Measurements from ENCODE around the gene TYRP1. TPM values are rescaled to one million over a fixed set of nuclear protein-coding genes. Genes with fewer than 3 reads are reported as not detected.

TYRP1 gene
- polyA plus RNA-seq (2013, experiment 1 of 2) = 0.04 TPM
- polyA plus RNA-seq (2013, experiment 2 of 2) = 0.03 TPM

- Histone ChIP-seq H3K4me2 (ENCODE audit: low read length) (no peak within 1 kb of the TSS), H3K9ac (ENCODE audit: low read length) (no peak within 1 kb of the TSS), H3K27me3 (ENCODE audit: insufficient read depth, low read length, poor library complexity) (no peaks in the 10 kb centered on the region), H3K4me1 (ENCODE audit: control insufficient read depth, low read depth, low read length) (no peaks in the 10 kb centered on the region), H3K36me3 (ENCODE audit: control insufficient read depth, insufficient read depth, low read length) (no peaks in the 10 kb centered on the region), H3K4ac (ENCODE audit: low read depth, low read length) (no peak within 1 kb of the TSS), H3K27ac (ENCODE audit: low read depth, low read length) (no peak within 1 kb of the TSS), H2BK120ac (ENCODE audit: low read depth, low read length) (no peak within 1 kb of the TSS), H3K23ac (ENCODE audit: low read length) (no peak within 1 kb of the TSS), H2BK15ac (replicated peaks; ENCODE audit: low read depth) (no peak within 1 kb of the TSS), H4K5ac (ENCODE audit: low read length) (no peak within 1 kb of the TSS), H3K4me3 (ENCODE audit: low read length) (no peak within 1 kb of the TSS), H4K8ac (ENCODE audit: low read depth, low read length) (no peak within 1 kb of the TSS), H2BK5ac (ENCODE audit: low read length) (no peak within 1 kb of the TSS), H3K79me2 (ENCODE audit: control insufficient read depth, insufficient read depth, low read length) (no peaks in the 10 kb centered on the region), H3K79me1 (ENCODE audit: low read length) (no peaks in the 10 kb centered on the region), H3K56ac (ENCODE audit: low read length) (no peak within 1 kb of the TSS), H3K18ac (ENCODE audit: low read length) (no peak within 1 kb of the TSS), H2AK5ac (ENCODE audit: low read length) (no peak within 1 kb of the TSS)
- no peak for DNase-seq
- no CpG with 5 or more reads among the region's 3 CpGs for whole genome bisulfite sequencing (ENCODE audit: extremely low coverage, insufficient coverage, low lambda C conversion rate)
These were observed at the start of gene TYRP1 for GRCh38 chr9:12693141-12693540. TSS of gene TYRP1 (plus strand) at chr9:12693385. CDS start at chr9:12693997, 612 bp downstream.

- no peak overlapping the region for H2AK5ac ChIP-seq (ENCODE audit: low read length)
- H3K4me2 ChIP-seq (ENCODE audit: low read length) = no peak overlapping the region
- H2BK5ac ChIP-seq (ENCODE audit: low read length) = no peak overlapping the region
- no peak overlapping the region for H3K4me3 ChIP-seq (ENCODE audit: low read length)
- H3K27me3 ChIP-seq (ENCODE audit: insufficient read depth, low read length, poor library complexity) = no peaks in the 10 kb centered on the region
- no peak overlapping the region for H3K18ac ChIP-seq (ENCODE audit: low read length)
- no peak for DNase-seq
- H3K4ac ChIP-seq (ENCODE audit: low read depth, low read length) = no peak overlapping the region
- no peaks in the 10 kb centered on the region for H3K79me2 ChIP-seq (ENCODE audit: control insufficient read depth, insufficient read depth, low read length)
- no peaks in the 10 kb centered on the region for H3K36me3 ChIP-seq (ENCODE audit: control insufficient read depth, insufficient read depth, low read length)
- no peak overlapping the region for H3K9ac ChIP-seq (ENCODE audit: low read length)
- no peak overlapping the region for H2BK120ac ChIP-seq (ENCODE audit: low read depth, low read length)
- H3K4me1 ChIP-seq (ENCODE audit: control insufficient read depth, low read depth, low read length) = no peaks in the 10 kb centered on the region
- H3K27ac ChIP-seq (ENCODE audit: low read depth, low read length) = no peak overlapping the region
- H2BK15ac ChIP-seq (replicated peaks; ENCODE audit: low read depth) = no peak overlapping the region
- H3K23ac ChIP-seq (ENCODE audit: low read length) = no peak overlapping the region
- H3K56ac ChIP-seq (ENCODE audit: low read length) = no peak overlapping the region
- no peak overlapping the region for H4K8ac ChIP-seq (ENCODE audit: low read depth, low read length)
- H3K79me1 ChIP-seq (ENCODE audit: low read length) = no peaks in the 10 kb centered on the region
- no peak overlapping the region for H4K5ac ChIP-seq (ENCODE audit: low read length)
These were observed 49.5 kb upstream of the TYRP1 start for GRCh38 chr9:12643686-12644085.

- Histone ChIP-seq H3K79me1 (ENCODE audit: low read length) (no peaks in the 10 kb centered on the region), H3K79me2 (ENCODE audit: control insufficient read depth, insufficient read depth, low read length) (no peaks in the 10 kb centered on the region), H2BK120ac (ENCODE audit: low read depth, low read length) (no peak overlapping the region), H3K4me1 (ENCODE audit: control insufficient read depth, low read depth, low read length) (no peaks in the 10 kb centered on the region), H2BK15ac (replicated peaks; ENCODE audit: low read depth) (no peak overlapping the region), H3K23ac (ENCODE audit: low read length) (no peak overlapping the region), H3K4me3 (ENCODE audit: low read length) (no peak overlapping the region), H3K18ac (ENCODE audit: low read length) (no peak overlapping the region), H4K8ac (ENCODE audit: low read depth, low read length) (no peak overlapping the region), H3K36me3 (ENCODE audit: control insufficient read depth, insufficient read depth, low read length) (no peaks in the 10 kb centered on the region), H3K4me2 (ENCODE audit: low read length) (no peak overlapping the region), H3K27me3 (ENCODE audit: insufficient read depth, low read length, poor library complexity) (no peaks in the 10 kb centered on the region), H2AK5ac (ENCODE audit: low read length) (no peak overlapping the region), H2BK5ac (ENCODE audit: low read length) (no peak overlapping the region), H3K4ac (ENCODE audit: low read depth, low read length) (no peak overlapping the region), H3K9ac (ENCODE audit: low read length) (no peak overlapping the region), H4K5ac (ENCODE audit: low read length) (no peak overlapping the region), H3K27ac (ENCODE audit: low read depth, low read length) (no peak overlapping the region), H3K56ac (ENCODE audit: low read length) (no peak overlapping the region)
- DNase-seq = no peak
- WGBS (ENCODE audit: extremely low coverage, insufficient coverage, low lambda C conversion rate) = no CpG with 5 or more reads among the region's 1 CpG
These were observed 44.3 kb upstream of the TYRP1 start for GRCh38 chr9:12648925-12649324.

- no peaks in the 10 kb centered on the region for H3K4me1 ChIP-seq (ENCODE audit: control insufficient read depth, low read depth, low read length)
- no peaks in the 10 kb centered on the region for H3K79me2 ChIP-seq (ENCODE audit: control insufficient read depth, insufficient read depth, low read length)
- H3K4me2 ChIP-seq (ENCODE audit: low read length) = no peak overlapping the region
- no peak overlapping the region for H2BK5ac ChIP-seq (ENCODE audit: low read length)
- no peak overlapping the region for H2BK15ac ChIP-seq (replicated peaks; ENCODE audit: low read depth)
- no peak overlapping the region for H3K56ac ChIP-seq (ENCODE audit: low read length)
- H4K5ac ChIP-seq (ENCODE audit: low read length) = no peak overlapping the region
- no peak overlapping the region for H2BK120ac ChIP-seq (ENCODE audit: low read depth, low read length)
- no peaks in the 10 kb centered on the region for H3K27me3 ChIP-seq (ENCODE audit: insufficient read depth, low read length, poor library complexity)
- H3K18ac ChIP-seq (ENCODE audit: low read length) = no peak overlapping the region
- no peak overlapping the region for H3K4me3 ChIP-seq (ENCODE audit: low read length)
- no peak overlapping the region for H3K9ac ChIP-seq (ENCODE audit: low read length)
- no peak overlapping the region for H3K27ac ChIP-seq (ENCODE audit: low read depth, low read length)
- H3K4ac ChIP-seq (ENCODE audit: low read depth, low read length) = no peak overlapping the region
- H3K36me3 ChIP-seq (ENCODE audit: control insufficient read depth, insufficient read depth, low read length) = no peaks in the 10 kb centered on the region
- H3K23ac ChIP-seq (ENCODE audit: low read length) = no peak overlapping the region
- H4K8ac ChIP-seq (ENCODE audit: low read depth, low read length) = no peak overlapping the region
- no peak overlapping the region for H2AK5ac ChIP-seq (ENCODE audit: low read length)
- no peak for DNase-seq
- no peaks in the 10 kb centered on the region for H3K79me1 ChIP-seq (ENCODE audit: low read length)
These were observed 42.1 kb upstream of the TYRP1 start for GRCh38 chr9:12651125-12651524.

- H3K9ac ChIP-seq (ENCODE audit: low read length) = no peak overlapping the region
- H3K4ac ChIP-seq (ENCODE audit: low read depth, low read length) = no peak overlapping the region
- no peak overlapping the region for H3K4me3 ChIP-seq (ENCODE audit: low read length)
- WGBS (ENCODE audit: extremely low coverage, insufficient coverage, low lambda C conversion rate) = no CpG with 5 or more reads among the region's 2 CpGs
- H3K27ac ChIP-seq (ENCODE audit: low read depth, low read length) = no peak overlapping the region
- H3K23ac ChIP-seq (ENCODE audit: low read length) = no peak overlapping the region
- no peaks in the 10 kb centered on the region for H3K4me1 ChIP-seq (ENCODE audit: control insufficient read depth, low read depth, low read length)
- no peak overlapping the region for H2BK120ac ChIP-seq (ENCODE audit: low read depth, low read length)
- no peak overlapping the region for H3K4me2 ChIP-seq (ENCODE audit: low read length)
- H3K79me2 ChIP-seq (ENCODE audit: control insufficient read depth, insufficient read depth, low read length) = no peaks in the 10 kb centered on the region
- no peaks in the 10 kb centered on the region for H3K27me3 ChIP-seq (ENCODE audit: insufficient read depth, low read length, poor library complexity)
- no peak overlapping the region for H2AK5ac ChIP-seq (ENCODE audit: low read length)
- H2BK5ac ChIP-seq (ENCODE audit: low read length) = no peak overlapping the region
- H2BK15ac ChIP-seq (replicated peaks; ENCODE audit: low read depth) = no peak overlapping the region
- no peak overlapping the region for H3K18ac ChIP-seq (ENCODE audit: low read length)
- H3K36me3 ChIP-seq (ENCODE audit: control insufficient read depth, insufficient read depth, low read length) = no peaks in the 10 kb centered on the region
- no peak for DNase-seq
- no peaks in the 10 kb centered on the region for H3K79me1 ChIP-seq (ENCODE audit: low read length)
- no peak overlapping the region for H4K5ac ChIP-seq (ENCODE audit: low read length)
- no peak overlapping the region for H4K8ac ChIP-seq (ENCODE audit: low read depth, low read length)
- H3K56ac ChIP-seq (ENCODE audit: low read length) = no peak overlapping the region
These were observed 40.2 kb upstream of the TYRP1 start for GRCh38 chr9:12652973-12653372.

- no peak overlapping the region for H2BK5ac ChIP-seq (ENCODE audit: low read length)
These were observed 36.4 kb upstream of the TYRP1 start for GRCh38 chr9:12656803-12657202.

More at GRCh38 chr9:12656803-12657202, 36.4 kb upstream of the TYRP1 start:
- WGBS (ENCODE audit: extremely low coverage, insufficient coverage, low lambda C conversion rate) = no CpG with 5 or more reads among the region's 2 CpGs
- no peak for DNase-seq
- H2BK15ac ChIP-seq (replicated peaks; ENCODE audit: low read depth) = no peak overlapping the region
- H3K79me2 ChIP-seq (ENCODE audit: control insufficient read depth, insufficient read depth, low read length) = no peaks in the 10 kb centered on the region
- H2AK5ac ChIP-seq (ENCODE audit: low read length) = no peak overlapping the region
- no peak overlapping the region for H3K27ac ChIP-seq (ENCODE audit: low read depth, low read length)
- no peak overlapping the region for H3K4me2 ChIP-seq (ENCODE audit: low read length)
- H3K9ac ChIP-seq (ENCODE audit: low read length) = no peak overlapping the region
- no peak overlapping the region for H3K4me3 ChIP-seq (ENCODE audit: low read length)
- H3K27me3 ChIP-seq (ENCODE audit: insufficient read depth, low read length, poor library complexity) = no peaks in the 10 kb centered on the region
- H2BK120ac ChIP-seq (ENCODE audit: low read depth, low read length) = no peak overlapping the region
- H3K56ac ChIP-seq (ENCODE audit: low read length) = no peak overlapping the region
- no peak overlapping the region for H3K23ac ChIP-seq (ENCODE audit: low read length)
- no peak overlapping the region for H3K18ac ChIP-seq (ENCODE audit: low read length)
- no peak overlapping the region for H3K4ac ChIP-seq (ENCODE audit: low read depth, low read length)
- H3K36me3 ChIP-seq (ENCODE audit: control insufficient read depth, insufficient read depth, low read length) = no peaks in the 10 kb centered on the region
- H3K79me1 ChIP-seq (ENCODE audit: low read length) = no peaks in the 10 kb centered on the region
- no peak overlapping the region for H4K8ac ChIP-seq (ENCODE audit: low read depth, low read length)
- H3K4me1 ChIP-seq (ENCODE audit: control insufficient read depth, low read depth, low read length) = no peaks in the 10 kb centered on the region
- H4K5ac ChIP-seq (ENCODE audit: low read length) = no peak overlapping the region
